IMR-90 (cell line): ENCODE data around the gene ARMH3. TPM values are rescaled to one million over a fixed set of nuclear protein-coding genes. Genes with fewer than 3 reads are reported as not detected.

Source experiments
- ATAC-seq: fragments of 200-7000 bp; cut with Tn5 transposase; 2 replicates; pipeline ENCODE4 v1.9.1; 2020; ENCODE audit warnings: low read depth, mild to moderate bottlenecking, moderate library complexity
- BruUV-seq: library from RNA; stranded (reverse); fragments of 400-500 nt; replicated peaks from 2 replicates; lab custom pipeline; 2021; lab: Mats Ljungman, UMichigan
- CTCF ChIA-PET: fragments of 300-600 bp; formaldehyde crosslinking; extraction: SDS; loops from one replicate; lab custom pipeline; 2021; ENCODE audit warnings: antibody characterized with exemption; lab: Yijun Ruan, JAX
- POLR2A ChIA-PET: fragments of 300-600 bp; sonication (Branson Sonifier 250); formaldehyde crosslinking; loops from one replicate; lab custom pipeline; 2022; ENCODE audit warnings: antibody characterized with exemption; ENCODE audit not compliant: unreplicated experiment; lab: Charles Lee
- DNase-seq: peaks from one replicate; pipeline ENCODE4 v3.0.0; 2013
- H2AFZ ChIP-seq: replicated peaks from 2 replicates; pipeline ENCODE3; 2013; ENCODE audit warnings: low read length, mild to moderate bottlenecking; ENCODE audit not compliant: poor library complexity
- H2AK5ac ChIP-seq: 2 replicates; pipeline ENCODE4 v1.6.1; 2013; ENCODE audit warnings: low read depth, low read length, inconsistent platforms
- H2AK9ac ChIP-seq: replicated peaks from 2 replicates; pipeline ENCODE3; 2013; ENCODE audit warnings: mild to moderate bottlenecking, low read depth, low read length, moderate library complexity; ENCODE audit not compliant: poor library complexity
- H2BK120ac ChIP-seq: 2 replicates; pipeline ENCODE4 v1.6.1; 2013; ENCODE audit warnings: low read depth, low read length, inconsistent platforms
- H2BK15ac ChIP-seq: 3 replicates; pipeline ENCODE4 v1.6.1; 2013; ENCODE audit warnings: low read depth, low read length, inconsistent platforms
- H2BK20ac ChIP-seq: 2 replicates; pipeline ENCODE4 v1.6.1; 2013; ENCODE audit warnings: low read depth, mild to moderate bottlenecking, inconsistent platforms, low read length, moderate library complexity
- H2BK5ac ChIP-seq: 2 replicates; pipeline ENCODE4 v1.6.1; 2013; ENCODE audit warnings: mild to moderate bottlenecking, low read depth, low read length, inconsistent platforms; ENCODE audit not compliant: poor library complexity, severe bottlenecking
- H3K14ac ChIP-seq: replicated peaks from 2 replicates; pipeline ENCODE4 v1.6.1; 2013; ENCODE audit warnings: low read depth, low read length, inconsistent platforms
- H3K18ac ChIP-seq: 2 replicates; pipeline ENCODE4 v1.6.1; 2013; ENCODE audit warnings: low read depth, low read length, control low read depth
- H3K23ac ChIP-seq: 2 replicates; pipeline ENCODE4 v1.6.1; 2013; ENCODE audit warnings: low read depth, low read length, inconsistent platforms
- H3K27ac ChIP-seq: 2 replicates; pipeline ENCODE4 v1.5.1; 2013; ENCODE audit warnings: mild to moderate bottlenecking, control low read depth, low read length; ENCODE audit not compliant: insufficient read depth
- H3K27me3 ChIP-seq: 2 replicates; pipeline ENCODE4 v1.6.1; 2013; ENCODE audit warnings: low read length; ENCODE audit not compliant: control insufficient read depth, insufficient read depth
- H3K36me3 ChIP-seq: 2 replicates; pipeline ENCODE4 v1.6.1; 2013; ENCODE audit warnings: low read length, mixed read lengths; ENCODE audit not compliant: control insufficient read depth, insufficient read depth
- H3K4ac ChIP-seq: 2 replicates; pipeline ENCODE4 v1.6.1; 2013; ENCODE audit warnings: low read depth, low read length, inconsistent platforms
- H3K4me1 ChIP-seq: 2 replicates; pipeline ENCODE4 v1.6.1; 2013; ENCODE audit warnings: low read length, mixed read lengths; ENCODE audit not compliant: control insufficient read depth, insufficient read depth
- H3K4me2 ChIP-seq: 2 replicates; pipeline ENCODE4 v1.6.1; 2013; ENCODE audit warnings: low read depth, mild to moderate bottlenecking, control low read depth, low read length, moderate library complexity
- H3K4me3 ChIP-seq: 2 replicates; pipeline ENCODE4 v1.5.1; 2013; ENCODE audit warnings: low read depth, mild to moderate bottlenecking, control low read depth, low read length, moderate library complexity; ENCODE audit not compliant: insufficient read depth
- H3K56ac ChIP-seq: 2 replicates; pipeline ENCODE4 v1.6.1; 2013; ENCODE audit warnings: low read length, inconsistent platforms; ENCODE audit not compliant: insufficient read depth; ENCODE audit errors: extremely low read depth
- H3K79me1 ChIP-seq, 2 experiments: 2 replicates each; pipeline ENCODE4 v1.6.1; 2013; ENCODE audit warnings: low read length in 2 of 2, inconsistent platforms in 1 of 2, low read depth in 1 of 2
- H3K9ac ChIP-seq: 2 replicates; pipeline ENCODE4 v1.6.1; 2013; ENCODE audit warnings: low read depth, low read length, control low read depth
- H3K9me1 ChIP-seq: 2 replicates; pipeline ENCODE4 v1.6.1; 2013; ENCODE audit warnings: low read length, inconsistent platforms; ENCODE audit not compliant: insufficient read depth
- H3K9me3 ChIP-seq: 2 replicates; pipeline ENCODE4 v1.6.1; 2013; ENCODE audit warnings: low read length; ENCODE audit not compliant: control insufficient read depth, insufficient read depth
- H4K20me1 ChIP-seq: 2 replicates; pipeline ENCODE4 v1.6.1; 2013; ENCODE audit warnings: low read length, inconsistent platforms; ENCODE audit not compliant: insufficient read depth
- H4K5ac ChIP-seq: 2 replicates; pipeline ENCODE4 v1.6.1; 2013; ENCODE audit warnings: mild to moderate bottlenecking, low read depth, low read length, control low read depth
- H4K8ac ChIP-seq, 2 experiments: 2 replicates each; pipeline ENCODE4 v1.6.1; 2013; ENCODE audit warnings: low read depth in 2 of 2, low read length in 2 of 2, control low read depth in 1 of 2, inconsistent platforms in 1 of 2
- H4K91ac ChIP-seq: 2 replicates; pipeline ENCODE4 v1.6.1; 2013; ENCODE audit warnings: low read depth, low read length, inconsistent platforms; ENCODE audit not compliant: insufficient read depth
- BHLHE40 ChIP-seq: fragments of 150-350 bp; IDR thresholded peaks from 2 replicates; pipeline ENCODE4 v1.6.1; 2016; ENCODE audit warnings: mild to moderate bottlenecking, low read depth, low read length
- CEBPB ChIP-seq: IDR thresholded peaks from 2 replicates; pipeline ENCODE4 v1.6.1; 2012; ENCODE audit warnings: low read depth, low read length, improper control_type of control experiment
- CHD1 ChIP-seq: IDR thresholded peaks from 2 replicates; pipeline ENCODE4 v1.6.1; 2012; ENCODE audit warnings: low read depth, low read length, improper control_type of control experiment
- ELK1 ChIP-seq: fragments of 150-350 bp; IDR thresholded peaks from 2 replicates; pipeline ENCODE4 v1.6.1; 2016; ENCODE audit warnings: low read depth, mild to moderate bottlenecking, low read length, moderate library complexity, borderline replicate concordance
- FOS ChIP-seq: fragments of 150-350 bp; IDR thresholded peaks from 2 replicates; pipeline ENCODE4 v1.6.1; 2016; ENCODE audit warnings: low read depth, low read length
- MAFK ChIP-seq: IDR thresholded peaks from 2 replicates; pipeline ENCODE4 v1.6.1; 2012; ENCODE audit warnings: low read depth, low read length, improper control_type of control experiment
- MAZ ChIP-seq: IDR thresholded peaks from 2 replicates; pipeline ENCODE4 v1.6.1; 2012; ENCODE audit warnings: low read depth, mild to moderate bottlenecking, low read length, improper control_type of control experiment, moderate library complexity, borderline replicate concordance
- MXI1 ChIP-seq: IDR thresholded peaks from 2 replicates; pipeline ENCODE4 v1.6.1; 2012; ENCODE audit warnings: low read depth, mild to moderate bottlenecking, low read length, moderate library complexity, borderline replicate concordance
- NFE2L2 ChIP-seq: fragments of 150-350 bp; IDR thresholded peaks from 2 replicates; pipeline ENCODE4 v1.6.1; 2016; ENCODE audit warnings: low read depth, mild to moderate bottlenecking, low read length
- POLR2A ChIP-seq: IDR thresholded peaks from 2 replicates; pipeline ENCODE4 v1.6.1; 2012; ENCODE audit warnings: mild to moderate bottlenecking, low read depth, low read length
- RAD21 ChIP-seq: IDR thresholded peaks from 2 replicates; pipeline ENCODE4 v1.6.1; 2012; ENCODE audit warnings: low read length, improper control_type of control experiment
- RCOR1 ChIP-seq: IDR thresholded peaks from 2 replicates; pipeline ENCODE4 v1.6.1; 2012; ENCODE audit warnings: mild to moderate bottlenecking, low read length, improper control_type of control experiment; ENCODE audit not compliant: insufficient replicate concordance
- RFX5 ChIP-seq: IDR thresholded peaks from 2 replicates; pipeline ENCODE4 v1.8.0; 2012; ENCODE audit warnings: low read depth, mild to moderate bottlenecking, low read length, moderate library complexity
- SMC3 ChIP-seq: fragments of 150-350 bp; IDR thresholded peaks from 2 replicates; pipeline ENCODE4 v1.6.1; 2016; ENCODE audit warnings: low read depth, mild to moderate bottlenecking, antibody characterized with exemption, low read length, moderate library complexity
- USF2 ChIP-seq: fragments of 150-350 bp; IDR thresholded peaks from 2 replicates; pipeline ENCODE4 v1.6.1; 2017; ENCODE audit warnings: mild to moderate bottlenecking, antibody characterized with exemption, low read length, low read depth
- WGBS, 2 experiments: methylation state at CpG; one replicate each; pipeline versions ENCODE4 v1.1.5 to v1.1.7; 2013; ENCODE audit warnings: missing lambda C conversion rate in 2 of 2; ENCODE audit not compliant: insufficient read length in 1 of 2; ENCODE audit errors: extremely low coverage in 2 of 2; 5-methylcytosine and 5-hydroxymethylcytosine counted together
- dilution Hi-C: fragments of 300-500 bp; cut with HindIII; formaldehyde crosslinking; loops from one replicate; pipeline ENCODE4 v1.14.3; 2018; ENCODE audit warnings: low sequenced_read_pairs; ENCODE audit not compliant: unreplicated experiment
- in situ Hi-C: fragments of 300-500 bp; cut with MboI; formaldehyde crosslinking; loops from 3 replicates; pipeline ENCODE4 v1.14.3; 2019; ENCODE audit warnings: low sequenced_read_pairs, inconsistent platforms, mixed read lengths
- intact Hi-C: fragments of 100-400 bp; cut with micrococcal nuclease; formaldehyde crosslinking; loops from 2 replicates; pipeline ENCODE4 v1.10.0; 2022
- polyA plus RNA-seq, 3 experiments: library from polyadenylated mRNA; depleted of rRNA; stranded (reverse); fragments of >200 nt; gene quantifications; 2 replicates each; pipeline ENCODE4 v1.2.3, GENCODE V29; 2012; ENCODE audit warnings: low replicate concordance in 1 of 3
- total RNA-seq: library from RNA; depleted of rRNA; stranded (reverse); fragments of >200 nt; gene quantifications from 2 replicates; pipeline ENCODE4 v1.2.3, GENCODE V29; 2012

Gene ARMH3
- total and polyA plus RNA-seq, 2 of the 4 experiments (the other 2 are of a cell fraction) = 12.1 to 13.1 TPM

GRCh38 chr10:101889256-101890210, 166.4 kb downstream of the ARMH3 start:
- DNase-seq (peak; percentile 78), ATAC-seq (peak; percentile 97)
- Histone ChIP-seq H3K27me3 (no peaks in the 10 kb centered on the region), H2BK20ac (no peak overlapping the region), H2AK5ac (peak overlapping the region; percentile 5; the same call in 1 of the 2 replicates), H2BK120ac (no peak overlapping the region), H4K8ac (no peak overlapping the region), H3K4me3 (no peak overlapping the region), H3K9ac (no peak overlapping the region), H2AK9ac (no peak overlapping the region), H3K4me1 (no peaks in the 10 kb centered on the region), H3K4ac (no peak overlapping the region), H2AFZ (no peak overlapping the region), H4K91ac (no peak overlapping the region), H2BK15ac (no peak overlapping the region), H3K79me1 (peaks cover 0 to 10% of the 10 kb centered on the region in 2 experiments; a peak in 2 of 4 replicates), H3K9me1 (no peaks in the 10 kb centered on the region; the same call in 1 of the 2 replicates), H3K18ac (no peak overlapping the region), H3K9me3 (no peaks in the 10 kb centered on the region), H3K36me3 (no peaks in the 10 kb centered on the region), H4K20me1 (no peaks in the 10 kb centered on the region), H2BK5ac (no peak overlapping the region), H3K56ac (no peak overlapping the region), H3K23ac (no peak overlapping the region), H4K5ac (no peak overlapping the region), H3K4me2 (no peak overlapping the region), H3K14ac (no peak overlapping the region), H3K27ac (no peak overlapping the region)
- intact Hi-C loops (loop anchor here (1.0 kb wide), 3 partner anchors 49 to 183 kb away; no protein-coding TSS in a partner anchor), in situ Hi-C loops (loop anchor here (10.0 kb wide), 1 partner anchor 125 kb away; no protein-coding TSS in a partner anchor), dilution Hi-C loops (no loop called here)
- POLR2A ChIA-PET = no interaction called here
- BruUV-seq = no TSS peak
- CTCF ChIA-PET = interaction anchor here (0.5 to 3.7 kb wide), 17 partner anchors 9 to 165 kb away, joined by 3 to 23 read pairs (median 4); no protein-coding TSS in a partner anchor
- 100% methylated on average over 1 of the region's 5 CpGs; no CpG with 5 or more reads in 1 of the 2 experiments for WGBS, 2 experiments
- TF ChIP-seq MAZ (peak; percentile 17; the same call in 1 of the 2 replicates), BHLHE40 (no peak), POLR2A (no peak), MXI1 (no peak), RFX5 (no peak), ELK1 (no peak), FOS (no peak), RAD21 (peak; percentile 87), USF2 (no peak), NFE2L2 (no peak), CEBPB (no peak), SMC3 (peak; percentile 96), RCOR1 (no peak), CHD1 (no peak), MAFK (no peak)
